GM21528 (cell line): ENCODE measurements around the gene SELENOW.
A peak's percentile ranks its signal among the peaks of the same experiment; 100 is the strongest.
"Not testable (repeated sequence)": the region's sequence is repeated elsewhere in the genome, so short reads cannot be mapped to it uniquely, and the experiment has no call there.

Experiments
- ATAC-seq: cut with Tn5 transposase; IDR thresholded peaks from one replicate; pipeline ENCODE4 v1.9.1; 2021; ENCODE audit warnings: mild to moderate bottlenecking, moderate library complexity; ENCODE audit not compliant: unreplicated experiment, low FRiP score

SELENOW gene

GRCh38 chr19:47778049-47778953 is at the start of gene SELENOW:
SELENOW (plus strand) TSS chr19:47778703; CDS start chr19:47778786, 83 bp downstream.
- peak; percentile 64 for ATAC-seq

- ATAC-seq, result no peak
Measured at GRCh38 chr19:47729468-47729798, 49.1 kb upstream of the SELENOW start.

- ATAC-seq, result no peak
Measured at GRCh38 chr19:47729799-47730520, 48.5 kb upstream of the SELENOW start.

GRCh38 chr19:47730521-47730889 is 48.0 kb upstream of the SELENOW start:
- no peak for ATAC-seq

DNA sequence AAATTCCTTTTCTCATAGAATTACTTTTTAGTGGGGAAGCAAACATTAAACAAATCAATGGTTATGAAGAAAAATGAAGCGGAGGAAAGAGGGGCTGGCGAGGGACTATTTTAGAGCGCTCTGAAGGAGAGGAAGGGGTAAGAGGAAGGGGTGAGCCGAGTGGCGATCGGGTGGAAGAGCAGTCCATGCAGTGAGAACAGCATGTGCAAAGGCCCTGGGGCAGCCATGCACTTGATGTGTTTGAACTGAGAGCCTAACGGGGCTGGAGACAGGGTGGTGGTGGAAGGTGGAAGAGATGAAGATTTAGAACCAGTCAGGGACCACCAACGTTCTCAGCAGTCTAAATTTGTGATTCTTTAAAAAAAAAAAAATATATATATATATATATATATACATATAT is 47.6 kb upstream of the SELENOW start:
- no peak for ATAC-seq

DNA sequence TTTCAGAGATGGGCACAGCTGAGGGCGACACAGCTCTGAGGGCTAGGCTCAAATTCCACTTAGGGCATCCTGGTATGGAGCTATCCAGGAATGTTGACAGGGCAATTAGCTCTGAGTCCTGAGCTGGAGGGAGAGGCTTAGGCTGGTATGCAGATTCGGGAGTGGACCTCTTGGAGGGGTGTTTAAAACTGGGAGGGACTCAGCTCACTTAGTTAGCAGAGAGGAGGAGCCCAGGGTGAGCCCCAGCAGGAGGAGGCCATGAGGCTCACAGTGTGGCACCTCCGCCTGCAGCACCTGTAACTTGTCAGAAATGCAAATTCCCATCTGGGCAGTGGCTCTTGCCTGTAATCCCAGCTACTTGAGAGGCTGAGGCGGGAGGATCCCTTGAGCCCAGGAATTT is 43.4 kb upstream of the SELENOW start:
- no peak for ATAC-seq

- no peak for ATAC-seq
Measured at GRCh38 chr19:47740866-47741519, 37.5 kb upstream of the SELENOW start.

DNA sequence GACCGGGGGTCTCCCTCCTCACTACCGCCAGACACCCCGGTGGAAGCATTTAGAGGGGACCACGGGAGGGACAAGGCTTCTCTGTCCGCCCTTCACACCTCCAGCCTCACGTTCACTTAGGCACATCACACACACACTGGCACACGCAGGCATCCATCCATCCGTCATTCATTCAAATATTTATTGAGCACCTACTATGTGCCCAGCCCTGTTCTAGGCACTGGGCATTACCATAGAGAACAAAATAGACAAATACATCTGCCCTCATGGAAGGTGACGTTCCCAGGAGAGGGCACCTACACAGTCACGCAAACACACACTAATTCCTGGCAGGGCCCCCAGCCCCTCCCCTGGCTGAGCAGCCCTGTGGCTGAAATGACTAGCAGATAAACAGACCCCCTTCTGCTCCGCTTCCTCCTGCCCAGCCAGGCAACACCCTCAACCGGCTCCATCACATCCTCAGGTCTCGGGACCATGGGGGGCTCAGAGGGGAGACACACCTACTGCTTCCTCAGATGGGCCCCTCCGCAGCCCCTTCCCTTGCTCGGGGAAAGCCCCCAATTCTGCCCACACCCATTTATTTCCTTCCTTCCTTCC is 36.9 kb upstream of the SELENOW start:
- no peak for ATAC-seq

DNA sequence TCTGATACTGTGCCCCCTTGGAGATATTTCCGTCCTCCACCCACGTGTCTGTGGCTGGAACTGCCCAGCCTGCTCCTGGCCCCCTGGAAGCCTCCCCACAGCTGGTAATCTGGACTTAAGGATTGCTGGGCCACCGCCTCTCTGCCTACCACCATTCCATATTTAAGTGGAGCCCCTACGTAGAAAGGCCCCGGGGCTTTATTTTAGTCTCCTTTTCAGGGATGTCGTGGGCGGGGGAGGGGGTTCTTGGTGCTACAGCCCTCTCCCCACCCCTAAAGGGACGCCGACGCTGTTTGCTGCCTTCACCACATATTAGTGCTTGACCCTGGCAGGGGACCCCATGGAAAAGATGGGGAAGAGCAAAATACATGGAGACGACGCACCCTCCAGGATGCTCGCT is 35.9 kb upstream of the SELENOW start:
- ATAC-seq, result no peak

DNA sequence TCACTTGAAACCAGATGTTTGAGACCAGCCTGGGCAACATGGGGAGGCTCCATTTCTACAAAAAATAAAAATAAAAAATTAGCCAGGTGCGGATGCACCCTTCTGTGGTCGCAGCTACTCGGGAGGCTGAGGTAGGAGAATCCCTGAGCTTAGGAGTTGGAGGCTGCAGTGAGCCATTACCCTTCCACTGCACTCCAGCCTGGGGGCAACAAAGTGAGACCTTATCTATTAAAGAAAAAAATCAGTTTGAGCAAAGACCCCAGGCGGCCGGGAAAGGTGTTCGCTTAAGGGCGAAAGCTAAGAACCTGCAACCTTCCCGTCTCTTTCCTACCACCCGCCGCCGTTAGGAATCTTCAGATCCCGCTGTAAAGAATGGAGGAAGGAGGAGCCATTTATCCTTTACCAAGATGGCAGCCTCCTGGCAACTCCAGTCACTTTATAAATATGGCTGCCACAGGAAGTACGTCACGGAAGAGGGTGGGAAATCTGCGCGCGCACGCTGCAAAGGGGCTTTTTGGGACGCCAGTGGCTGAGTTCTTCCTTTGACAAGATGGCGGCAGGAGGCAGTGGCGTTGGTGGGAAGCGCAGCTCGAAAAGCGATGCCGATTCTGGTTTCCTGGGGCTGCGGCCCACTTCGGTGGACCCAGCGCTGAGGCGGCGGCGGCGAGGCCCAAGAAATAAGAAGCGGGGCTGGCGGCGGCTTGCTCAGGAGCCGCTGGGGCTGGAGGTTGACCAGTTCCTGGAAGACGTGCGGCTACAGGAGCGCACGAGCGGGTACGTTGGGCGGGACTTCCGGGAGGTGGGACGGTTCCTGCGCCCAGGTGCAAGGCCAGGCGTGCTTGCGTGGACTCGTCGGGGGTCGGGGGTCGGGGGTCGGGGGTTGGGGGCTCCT is 33.2 kb upstream of the SELENOW start, which contains the start of gene NOP53:
Gene NOP53, plus strand, starts transcription at position 537 of the 892 bp plus-strand sequence. Its CDS starts 14 bp downstream, at position 551.
- ATAC-seq, result peak; percentile 64

DNA sequence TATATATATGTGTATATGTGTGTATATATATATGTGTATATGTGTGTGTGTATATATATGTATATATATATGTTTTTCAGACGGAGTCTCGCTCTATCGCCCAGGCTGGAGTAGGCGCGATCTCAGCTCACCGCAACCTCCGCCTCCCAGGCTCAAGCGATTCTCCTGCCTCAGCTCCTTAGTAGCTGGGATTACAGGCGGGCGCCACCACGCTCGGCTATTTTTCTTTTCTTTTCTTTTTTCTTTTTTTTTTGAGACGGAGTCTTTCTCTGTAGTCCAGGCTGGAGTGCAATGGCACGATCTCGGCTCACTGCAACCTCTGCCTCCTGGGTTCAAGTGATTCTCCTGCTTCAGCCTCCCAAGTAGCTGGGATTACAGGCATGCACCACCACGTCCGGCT is 32.4 kb upstream of the SELENOW start:
- not testable (repeated sequence) for ATAC-seq

- ATAC-seq, result no peak
Measured at GRCh38 chr19:47749326-47749725, 29.2 kb upstream of the SELENOW start.

DNA sequence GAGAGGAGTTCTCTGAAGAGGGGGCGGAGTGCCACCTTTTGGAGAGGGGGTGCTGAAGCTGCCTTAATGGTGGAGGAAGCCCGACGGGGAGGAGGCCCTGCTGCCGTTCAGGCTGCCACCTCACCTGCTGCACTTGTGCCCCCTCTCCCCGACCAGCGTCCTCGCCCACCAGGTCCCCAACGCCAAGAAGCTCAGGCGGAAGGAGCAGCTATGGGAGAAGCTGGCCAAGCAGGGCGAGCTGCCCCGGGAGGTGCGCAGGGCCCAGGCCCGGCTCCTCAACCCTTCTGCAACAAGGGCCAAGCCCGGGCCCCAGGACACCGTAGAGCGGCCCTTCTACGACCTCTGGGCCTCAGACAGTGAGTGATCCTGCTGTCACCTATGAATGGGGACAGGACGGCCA is 27.8 kb upstream of the SELENOW start:
- no peak for ATAC-seq

GRCh38 chr19:47752440-47753211 is 25.9 kb upstream of the SELENOW start:
- no peak for ATAC-seq

- ATAC-seq, result no peak
Measured at GRCh38 chr19:47754206-47755064, 24.1 kb upstream of the SELENOW start.

DNA sequence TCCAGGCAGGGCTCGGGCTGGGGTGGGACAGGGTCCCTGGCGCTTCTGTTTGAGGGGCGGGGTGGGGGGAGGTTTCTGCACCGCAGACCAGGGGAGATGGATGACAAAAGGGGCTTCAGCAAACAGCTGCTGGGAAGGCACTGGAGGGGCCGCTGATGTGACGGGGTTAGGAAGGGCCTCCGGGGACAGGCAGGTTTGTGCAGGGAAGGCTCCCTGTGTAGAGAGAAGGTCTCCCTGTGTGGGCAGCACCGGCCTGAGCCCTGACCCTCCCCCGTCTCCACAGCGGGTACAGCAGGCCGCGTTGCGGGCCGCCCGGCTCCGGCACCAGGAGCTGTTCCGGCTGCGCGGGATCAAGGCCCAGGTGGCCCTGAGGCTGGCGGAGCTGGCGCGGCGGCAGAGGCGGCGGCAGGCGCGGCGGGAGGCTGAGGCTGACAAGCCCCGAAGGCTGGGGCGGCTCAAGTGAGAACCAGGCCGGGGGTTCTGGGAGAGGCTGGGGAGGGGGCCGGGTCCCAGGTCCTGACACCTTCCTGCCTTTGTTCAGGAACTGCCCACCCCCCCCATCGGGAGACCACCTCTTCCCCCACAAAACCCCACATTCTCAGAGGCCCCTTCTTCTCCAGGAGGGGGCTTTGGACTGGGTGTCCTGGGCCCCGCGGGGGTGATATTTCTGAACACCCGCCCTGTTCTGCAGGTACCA is 23.3 kb upstream of the SELENOW start:
- ATAC-seq, result no peak

DNA sequence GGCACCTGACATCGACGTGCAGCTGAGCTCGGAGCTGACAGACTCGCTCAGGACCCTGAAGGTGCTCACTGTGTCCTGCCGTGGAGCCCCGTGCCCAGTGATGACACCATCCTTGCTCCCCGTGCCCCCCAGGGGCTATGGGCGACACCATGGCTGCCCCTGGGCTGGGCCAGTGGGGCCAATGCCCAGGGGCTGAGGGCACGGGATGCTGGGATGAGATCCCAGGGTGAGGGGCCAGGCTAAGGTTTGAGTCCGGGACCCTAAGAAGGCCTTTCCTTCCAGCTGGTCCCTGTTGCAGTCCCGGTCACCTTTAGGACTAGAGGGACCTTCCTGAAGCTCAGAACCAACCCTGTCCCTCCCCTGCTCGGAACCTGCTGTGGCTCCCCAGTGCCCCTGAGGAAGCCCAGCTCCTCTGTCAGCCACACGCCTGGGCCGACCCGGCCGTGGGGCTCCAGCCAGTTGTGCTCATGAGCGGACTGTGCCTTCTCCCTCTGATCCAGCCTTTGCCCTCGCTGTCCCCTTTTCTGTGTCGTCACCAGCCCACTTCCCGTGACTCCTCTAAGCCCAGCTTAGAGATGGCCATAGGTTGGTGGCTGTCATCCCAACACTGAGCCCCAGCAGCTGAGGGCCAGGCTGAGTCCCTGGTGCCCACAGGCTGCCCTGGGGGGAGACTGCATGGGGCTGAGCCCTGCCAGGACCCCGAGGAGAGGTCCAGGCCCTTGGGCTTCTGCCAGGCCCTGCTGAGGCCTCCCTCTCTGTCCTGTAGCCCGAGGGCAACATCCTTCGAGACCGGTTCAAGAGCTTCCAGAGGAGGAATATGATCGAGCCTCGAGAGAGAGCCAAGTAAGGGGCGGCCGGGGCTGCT is 22.5 kb upstream of the SELENOW start:
- no peak for ATAC-seq
